ENCODE results near the gene HMCES.

Gene HMCES, protein sequence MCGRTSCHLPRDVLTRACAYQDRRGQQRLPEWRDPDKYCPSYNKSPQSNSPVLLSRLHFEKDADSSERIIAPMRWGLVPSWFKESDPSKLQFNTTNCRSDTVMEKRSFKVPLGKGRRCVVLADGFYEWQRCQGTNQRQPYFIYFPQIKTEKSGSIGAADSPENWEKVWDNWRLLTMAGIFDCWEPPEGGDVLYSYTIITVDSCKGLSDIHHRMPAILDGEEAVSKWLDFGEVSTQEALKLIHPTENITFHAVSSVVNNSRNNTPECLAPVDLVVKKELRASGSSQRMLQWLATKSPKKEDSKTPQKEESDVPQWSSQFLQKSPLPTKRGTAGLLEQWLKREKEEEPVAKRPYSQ

DNA sequence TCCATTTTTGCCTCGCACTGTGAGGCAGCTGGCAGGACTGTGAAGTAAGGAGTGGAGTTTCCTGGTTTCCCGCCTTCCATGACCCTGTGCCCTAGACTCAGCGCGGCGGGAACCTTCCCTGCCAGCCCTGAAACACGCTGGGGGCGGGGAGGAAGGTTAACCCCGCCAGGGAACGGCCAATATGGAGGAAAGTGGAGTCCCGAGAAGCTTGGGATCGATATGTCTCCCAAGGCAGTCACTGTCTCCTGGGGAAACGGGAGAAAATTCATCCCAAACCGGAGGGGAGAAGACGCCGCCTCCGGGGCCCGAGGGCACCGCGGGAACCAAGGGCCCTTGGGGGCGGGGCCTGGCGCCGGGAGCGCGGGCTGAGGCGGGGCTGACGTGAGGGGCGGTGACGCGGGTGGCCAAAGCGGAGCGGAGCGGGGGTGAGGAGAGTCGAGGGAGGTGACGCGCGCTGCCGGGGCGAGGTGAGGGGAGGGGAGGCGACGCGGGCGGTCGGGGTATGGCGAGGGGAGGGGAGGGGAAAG is at the start of gene HMCES:
TSS of gene HMCES (plus strand) at position 432 of the 527 bp plus-strand sequence. CDS start 863 bp downstream, outside the sequence.
- Histone ChIP-seq H3K4me1 (ENCODE audit: control insufficient read depth, insufficient read depth, low read length) (peaks cover 3% of the 10 kb centered on the region), H3K36me3 (ENCODE audit: control insufficient read depth, insufficient read depth, low read length) (peaks cover 17% of the 10 kb centered on the region), H3K4me3 (ENCODE audit: low read length) (peak within 1 kb of the TSS; percentile 70), H3K27ac (ENCODE audit: low read depth, low read length) (peak within 1 kb of the TSS; percentile 75), H3K9ac (ENCODE audit: low read length) (peak within 1 kb of the TSS; percentile 42), H3K27me3 (ENCODE audit: control insufficient read depth, insufficient read depth, low read length) (no peaks in the 10 kb centered on the region)

DNA sequence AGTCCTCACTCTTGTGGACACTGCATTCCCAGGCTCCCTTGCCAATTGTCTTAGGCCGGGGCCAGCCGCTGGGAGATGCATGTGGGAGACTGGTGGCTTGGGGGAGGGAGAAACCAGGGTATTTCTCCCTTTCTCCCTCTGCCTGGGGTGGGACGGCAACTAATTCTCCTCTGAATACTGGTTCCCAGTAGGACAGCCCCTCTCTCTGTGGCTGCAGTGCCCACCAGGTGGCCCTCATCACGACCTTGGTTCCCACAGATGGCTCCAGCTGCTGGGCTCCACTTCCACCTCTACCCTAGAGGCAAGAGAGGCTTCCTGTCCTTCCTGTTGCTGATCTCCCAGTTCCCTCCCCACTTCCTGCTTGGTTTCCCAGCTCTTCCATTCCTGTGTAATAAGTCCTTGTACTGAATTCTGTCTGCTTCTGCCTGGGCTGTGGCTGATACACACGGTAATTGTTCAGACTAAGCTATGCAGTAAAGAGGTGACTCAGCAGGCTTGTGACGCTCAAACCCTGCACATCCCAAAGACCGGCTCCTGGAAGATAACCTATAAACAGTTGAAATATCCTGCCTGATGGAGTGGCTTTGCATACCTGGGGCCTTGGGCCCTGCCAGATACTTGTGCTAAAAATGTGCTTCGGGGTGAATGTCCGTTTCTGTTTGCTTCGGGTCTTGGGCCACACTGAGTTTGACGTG is 49.6 kb upstream of the HMCES start:
- Histone ChIP-seq H3K36me3 (ENCODE audit: control insufficient read depth, insufficient read depth, low read length) (no peaks in the 10 kb centered on the region), H3K9ac (ENCODE audit: low read length) (no peak overlapping the region), H3K4me3 (ENCODE audit: low read length) (no peak overlapping the region), H3K27ac (ENCODE audit: low read depth, low read length) (no peak overlapping the region), H3K4me1 (ENCODE audit: control insufficient read depth, insufficient read depth, low read length) (peaks cover 15% of the 10 kb centered on the region), H3K27me3 (ENCODE audit: control insufficient read depth, insufficient read depth, low read length) (no peaks in the 10 kb centered on the region)

DNA sequence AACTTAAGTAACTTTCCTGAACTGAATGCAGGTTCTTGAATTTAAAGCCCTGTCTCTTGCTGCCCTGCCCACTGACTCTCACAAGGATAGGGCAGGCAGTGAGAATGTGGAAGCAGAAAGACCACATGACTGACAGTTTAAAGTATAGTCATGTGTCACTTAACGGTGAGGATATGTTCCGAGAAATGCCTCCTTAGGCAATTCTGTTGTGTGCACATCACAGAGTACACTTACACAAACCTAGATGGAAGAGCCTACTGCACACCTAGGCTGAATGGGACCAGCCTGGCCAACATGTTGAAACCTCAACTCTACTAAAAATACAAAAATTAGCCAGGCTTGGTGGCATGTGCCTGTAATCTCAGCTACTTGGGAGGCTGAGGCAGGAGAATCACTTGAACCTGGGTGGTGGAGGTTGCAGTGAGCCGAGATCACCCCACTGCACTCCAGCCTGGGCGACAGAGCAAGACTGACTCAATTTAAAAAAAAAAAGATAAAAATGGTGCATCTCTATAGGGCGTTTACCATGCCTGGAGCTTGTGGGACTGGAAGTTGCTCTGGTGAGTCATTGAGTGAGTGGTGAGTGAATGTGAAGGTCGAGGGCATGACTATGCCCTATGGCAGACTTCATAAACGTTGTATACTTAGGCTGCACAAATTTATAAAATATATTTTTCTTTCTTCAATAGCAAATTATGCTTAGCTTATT is 48.2 kb upstream of the HMCES start:
- Histone ChIP-seq H3K4me1 (ENCODE audit: control insufficient read depth, insufficient read depth, low read length) (peaks cover 9% of the 10 kb centered on the region), H3K27me3 (ENCODE audit: control insufficient read depth, insufficient read depth, low read length) (no peaks in the 10 kb centered on the region), H3K36me3 (ENCODE audit: control insufficient read depth, insufficient read depth, low read length) (no peaks in the 10 kb centered on the region), H3K27ac (ENCODE audit: low read depth, low read length) (no peak overlapping the region), H3K9ac (ENCODE audit: low read length) (no peak overlapping the region), H3K4me3 (ENCODE audit: low read length) (no peak overlapping the region)

DNA sequence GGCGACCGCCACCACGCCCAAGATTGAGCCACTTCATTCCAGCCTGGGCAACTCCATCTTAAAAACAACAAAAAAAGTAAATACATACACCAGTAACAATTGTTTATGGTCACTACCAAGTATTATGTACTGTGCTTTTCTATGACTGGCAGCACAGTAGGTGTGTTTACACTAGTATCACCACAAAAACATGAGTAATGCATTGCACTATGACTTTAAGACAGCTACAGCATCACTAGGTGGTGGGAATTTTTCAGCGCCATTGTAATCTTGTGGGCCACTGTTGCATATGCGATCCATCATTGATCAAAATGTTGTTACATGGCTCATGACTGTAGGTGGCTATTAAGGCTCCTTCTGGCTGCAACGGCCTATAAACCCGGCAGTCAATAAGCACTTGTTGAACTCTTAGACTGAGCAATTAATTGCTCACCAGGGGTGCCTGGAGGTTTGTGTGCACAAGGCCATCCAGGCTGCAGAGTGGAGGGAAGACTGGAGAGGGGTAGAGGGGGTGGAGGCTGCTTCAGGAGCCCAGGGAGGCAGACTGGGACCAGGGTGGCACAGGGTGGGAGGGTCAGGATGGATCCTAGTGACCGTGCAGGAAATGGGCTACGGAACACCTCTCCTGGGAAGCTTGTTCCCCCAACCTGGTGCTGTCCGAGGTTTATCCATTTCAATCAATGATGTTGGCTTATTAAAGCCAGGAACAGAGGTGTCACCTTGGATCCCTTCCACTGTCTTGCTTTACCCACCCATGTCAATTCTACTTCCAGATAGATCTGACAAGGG is 47.1 kb upstream of the HMCES start:
- H3K36me3 ChIP-seq (ENCODE audit: control insufficient read depth, insufficient read depth, low read length), result no peaks in the 10 kb centered on the region
- H3K27ac ChIP-seq (ENCODE audit: low read depth, low read length), result no peak overlapping the region
- peaks cover 5% of the 10 kb centered on the region for H3K4me1 ChIP-seq (ENCODE audit: control insufficient read depth, insufficient read depth, low read length)
- H3K27me3 ChIP-seq (ENCODE audit: control insufficient read depth, insufficient read depth, low read length), result no peaks in the 10 kb centered on the region
- H3K4me3 ChIP-seq (ENCODE audit: low read length), result no peak overlapping the region
- no peak overlapping the region for H3K9ac ChIP-seq (ENCODE audit: low read length)

DNA sequence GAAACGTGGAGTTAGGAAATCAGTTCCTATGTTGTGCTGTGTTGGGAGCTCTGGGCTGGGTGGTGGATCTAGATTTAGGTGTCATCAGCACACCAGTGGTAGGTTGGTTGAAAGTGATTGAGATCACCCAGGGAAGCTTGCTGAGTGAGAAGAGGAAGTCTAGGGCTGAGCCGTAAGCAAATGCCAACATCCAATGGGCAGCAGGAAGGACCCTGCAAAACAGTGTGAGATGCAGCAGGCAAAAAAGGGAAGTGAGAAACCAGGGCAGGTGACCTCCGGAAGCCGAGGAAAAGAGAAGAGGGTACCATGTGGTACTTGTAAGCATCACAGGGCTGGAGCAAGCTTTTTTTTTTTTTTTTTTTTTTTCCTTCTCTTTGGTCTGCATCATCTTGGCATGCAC is 45.1 kb upstream of the HMCES start:
- Histone ChIP-seq H3K4me1 (ENCODE audit: control insufficient read depth, insufficient read depth, low read length) (no peaks in the 10 kb centered on the region), H3K36me3 (ENCODE audit: control insufficient read depth, insufficient read depth, low read length) (no peaks in the 10 kb centered on the region), H3K4me3 (ENCODE audit: low read length) (no peak overlapping the region), H3K9ac (ENCODE audit: low read length) (no peak overlapping the region), H3K27ac (ENCODE audit: low read depth, low read length) (no peak overlapping the region), H3K27me3 (ENCODE audit: control insufficient read depth, insufficient read depth, low read length) (no peaks in the 10 kb centered on the region)

DNA sequence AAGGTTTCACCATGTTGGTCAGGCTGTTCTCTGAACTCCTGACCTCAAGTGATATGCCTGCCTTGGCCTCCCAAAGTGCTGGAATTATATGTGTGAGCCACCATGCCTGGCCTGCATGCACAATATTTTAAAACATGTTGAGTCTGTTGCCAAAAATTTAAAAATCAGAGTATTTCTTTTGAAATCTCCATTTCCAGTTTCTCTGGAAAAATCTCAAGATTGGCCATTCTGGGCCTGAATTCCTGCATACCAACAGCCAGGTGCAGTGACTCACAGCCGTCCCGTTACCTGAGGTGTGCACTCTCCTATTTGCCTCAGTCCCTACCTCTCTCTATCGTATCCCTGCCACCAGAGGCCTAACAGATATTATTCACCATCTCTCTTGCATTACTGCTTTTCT is 44.2 kb upstream of the HMCES start:
- H3K27ac ChIP-seq (ENCODE audit: low read depth, low read length), result no peak overlapping the region
- H3K27me3 ChIP-seq (ENCODE audit: control insufficient read depth, insufficient read depth, low read length), result no peaks in the 10 kb centered on the region
- no peaks in the 10 kb centered on the region for H3K4me1 ChIP-seq (ENCODE audit: control insufficient read depth, insufficient read depth, low read length)

DNA sequence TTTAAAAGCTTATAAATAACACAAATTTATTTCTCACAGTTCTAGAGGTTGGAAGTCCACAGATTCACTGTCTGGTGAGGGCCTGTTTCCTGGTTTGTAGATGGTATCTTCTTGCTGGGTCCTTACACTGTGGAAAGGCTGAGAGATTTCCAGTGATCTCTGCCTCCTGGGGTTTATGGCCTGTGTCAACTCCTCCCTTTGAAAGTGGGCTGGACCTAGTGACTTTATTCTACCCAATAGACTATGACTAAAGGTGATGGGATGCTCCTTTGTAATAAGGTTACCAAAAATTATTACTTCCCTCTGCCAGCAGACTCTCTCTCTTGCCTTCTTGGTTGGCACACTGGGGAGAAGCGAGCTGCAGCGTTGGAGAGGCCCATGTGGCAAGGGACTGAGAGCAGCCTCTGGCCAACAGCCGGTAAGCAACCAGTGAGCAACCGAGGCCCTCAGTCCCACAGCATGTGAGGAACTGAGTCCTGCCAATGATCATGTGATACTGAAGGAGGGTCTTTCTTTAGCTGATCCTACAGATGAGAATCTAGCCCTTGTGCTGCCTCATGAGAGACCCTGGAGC is 43.2 kb upstream of the HMCES start:
- Histone ChIP-seq H3K9ac (ENCODE audit: low read length) (no peak overlapping the region), H3K4me3 (ENCODE audit: low read length) (no peak overlapping the region), H3K36me3 (ENCODE audit: control insufficient read depth, insufficient read depth, low read length) (no peaks in the 10 kb centered on the region), H3K27ac (ENCODE audit: low read depth, low read length) (no peak overlapping the region), H3K4me1 (ENCODE audit: control insufficient read depth, insufficient read depth, low read length) (no peaks in the 10 kb centered on the region), H3K27me3 (ENCODE audit: control insufficient read depth, insufficient read depth, low read length) (no peaks in the 10 kb centered on the region)

More for the DNA sequence above, 44.2 kb upstream of the HMCES start:
- Histone ChIP-seq H3K4me3 (ENCODE audit: low read length) (no peak overlapping the region), H3K9ac (ENCODE audit: low read length) (no peak overlapping the region), H3K36me3 (ENCODE audit: control insufficient read depth, insufficient read depth, low read length) (no peaks in the 10 kb centered on the region)

DNA sequence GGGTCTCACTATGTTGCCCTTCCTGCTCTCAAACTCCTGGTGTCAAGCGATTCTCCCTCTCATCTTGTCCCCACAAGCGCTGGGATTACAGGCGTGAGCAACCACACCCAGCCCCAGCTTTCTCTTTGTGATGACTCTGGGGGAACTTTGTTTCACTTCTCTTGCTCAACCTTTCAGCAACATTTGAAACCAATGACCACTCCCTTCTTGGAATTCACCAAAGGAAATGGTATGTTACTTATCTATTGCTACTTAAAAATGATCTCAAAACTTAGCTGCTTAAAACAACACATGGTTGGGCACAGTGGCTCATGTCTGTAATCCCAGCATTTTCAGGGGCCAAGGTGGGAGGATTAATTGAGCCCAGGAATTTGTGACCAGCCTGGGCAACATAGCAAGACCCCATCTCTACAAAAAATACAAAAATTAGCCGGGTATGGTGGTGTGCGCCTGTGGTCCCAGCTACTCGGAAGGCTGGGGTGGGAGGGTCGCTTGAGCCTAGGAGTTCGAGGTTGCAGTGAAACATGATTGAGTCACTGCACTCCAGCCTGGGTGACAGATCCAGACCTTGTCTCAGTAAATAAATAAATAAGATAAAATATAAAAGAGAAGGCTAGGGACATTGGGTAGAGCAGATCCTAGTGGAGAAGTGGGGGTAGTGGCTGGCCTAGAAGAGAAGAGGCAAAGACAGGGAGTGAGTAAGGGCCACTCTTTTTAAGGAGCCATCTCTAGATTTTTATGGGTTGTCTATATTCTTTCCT is 39.5 kb upstream of the HMCES start:
- no peak overlapping the region for H3K4me3 ChIP-seq (ENCODE audit: low read length)
- no peaks in the 10 kb centered on the region for H3K36me3 ChIP-seq (ENCODE audit: control insufficient read depth, insufficient read depth, low read length)
- no peaks in the 10 kb centered on the region for H3K27me3 ChIP-seq (ENCODE audit: control insufficient read depth, insufficient read depth, low read length)
- no peak overlapping the region for H3K9ac ChIP-seq (ENCODE audit: low read length)
- H3K4me1 ChIP-seq (ENCODE audit: control insufficient read depth, insufficient read depth, low read length), result no peaks in the 10 kb centered on the region
- H3K27ac ChIP-seq (ENCODE audit: low read depth, low read length), result no peak overlapping the region

DNA sequence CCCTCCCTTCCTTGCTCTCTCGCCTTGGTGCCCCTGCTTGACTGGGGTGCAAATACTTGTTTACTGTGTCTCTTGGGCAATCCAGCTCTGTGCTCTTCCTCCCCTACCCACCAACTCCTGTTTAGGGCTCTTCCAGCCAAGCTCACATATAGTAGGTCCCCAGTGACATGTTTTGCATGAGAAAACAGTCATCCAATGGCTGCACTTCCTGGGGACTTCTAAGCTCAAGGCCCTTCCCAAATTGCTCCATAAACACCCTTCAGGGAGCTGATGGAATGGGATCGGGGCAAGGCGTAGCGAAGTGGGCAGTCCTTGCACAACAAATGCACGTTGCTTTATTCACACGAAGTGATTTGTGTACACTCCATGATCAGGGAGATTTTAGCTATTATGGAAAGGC is 38.7 kb upstream of the HMCES start:
- no peak overlapping the region for H3K4me3 ChIP-seq (ENCODE audit: low read length)
- H3K36me3 ChIP-seq (ENCODE audit: control insufficient read depth, insufficient read depth, low read length), result no peaks in the 10 kb centered on the region
- no peaks in the 10 kb centered on the region for H3K27me3 ChIP-seq (ENCODE audit: control insufficient read depth, insufficient read depth, low read length)
- no peak overlapping the region for H3K9ac ChIP-seq (ENCODE audit: low read length)
- H3K4me1 ChIP-seq (ENCODE audit: control insufficient read depth, insufficient read depth, low read length), result no peaks in the 10 kb centered on the region
- no peak overlapping the region for H3K27ac ChIP-seq (ENCODE audit: low read depth, low read length)

DNA sequence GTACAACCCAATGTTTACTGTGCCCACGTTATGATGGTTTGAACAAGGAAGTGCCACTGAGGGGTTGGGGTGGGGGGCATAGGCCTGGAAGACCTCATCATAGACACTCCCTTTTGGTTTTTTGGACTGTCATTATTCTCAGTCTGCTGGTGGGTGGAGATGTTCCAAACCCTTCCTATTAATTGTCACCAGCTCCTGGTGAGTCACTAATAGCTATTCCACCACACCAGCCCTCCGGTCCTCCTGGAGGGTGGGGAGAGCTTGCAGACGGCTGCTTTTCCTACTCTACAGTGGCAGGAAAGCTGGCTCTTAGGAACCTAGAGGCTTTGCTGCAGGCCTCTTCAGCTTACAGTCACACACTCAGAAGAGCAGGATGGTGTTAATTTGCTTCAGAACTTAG is 38.2 kb upstream of the HMCES start:
- no peak overlapping the region for H3K4me3 ChIP-seq (ENCODE audit: low read length)
- H3K27me3 ChIP-seq (ENCODE audit: control insufficient read depth, insufficient read depth, low read length), result no peaks in the 10 kb centered on the region
- no peak overlapping the region for H3K27ac ChIP-seq (ENCODE audit: low read depth, low read length)
- peaks cover 4% of the 10 kb centered on the region for H3K4me1 ChIP-seq (ENCODE audit: control insufficient read depth, insufficient read depth, low read length)
- H3K9ac ChIP-seq (ENCODE audit: low read length), result no peak overlapping the region
- H3K36me3 ChIP-seq (ENCODE audit: control insufficient read depth, insufficient read depth, low read length), result no peaks in the 10 kb centered on the region

DNA sequence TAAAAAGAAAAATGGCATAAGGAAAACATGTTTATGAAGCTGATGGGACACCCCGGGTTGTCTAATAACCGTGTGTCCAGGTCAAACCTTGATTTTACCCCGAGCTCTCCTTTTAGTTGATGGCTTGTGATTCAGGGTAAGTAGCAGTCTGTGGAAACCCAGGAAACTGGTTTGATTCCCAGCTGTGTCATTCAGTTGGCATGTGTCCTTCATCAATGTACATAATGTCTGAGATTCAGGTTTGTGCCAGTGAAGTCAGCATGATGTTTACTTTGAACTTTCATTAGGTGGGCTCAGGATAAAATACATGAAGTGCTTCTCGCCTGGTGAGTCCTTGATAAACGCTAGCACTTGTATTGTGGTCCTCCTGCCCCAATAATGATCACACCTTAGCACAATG is 33.5 kb upstream of the HMCES start:
- Histone ChIP-seq H3K27me3 (ENCODE audit: control insufficient read depth, insufficient read depth, low read length) (no peaks in the 10 kb centered on the region), H3K27ac (ENCODE audit: low read depth, low read length) (peak overlapping the region; percentile 54), H3K9ac (ENCODE audit: low read length) (no peak overlapping the region), H3K36me3 (ENCODE audit: control insufficient read depth, insufficient read depth, low read length) (no peaks in the 10 kb centered on the region), H3K4me3 (ENCODE audit: low read length) (no peak overlapping the region), H3K4me1 (ENCODE audit: control insufficient read depth, insufficient read depth, low read length) (peaks cover 7% of the 10 kb centered on the region)

All from rectal smooth muscle tissue (tissue), 1 donor.